Measurements from ENCODE around the gene ACSS1. TPM values are rescaled to one million over a fixed set of nuclear protein-coding genes. Genes with fewer than 3 reads are reported as not detected.
A peak's percentile ranks its signal among the peaks of the same experiment; 100 is the strongest.

Gene ACSS1
- total RNA-seq, 1 experiment from 2014 or later = not detected

DNA sequence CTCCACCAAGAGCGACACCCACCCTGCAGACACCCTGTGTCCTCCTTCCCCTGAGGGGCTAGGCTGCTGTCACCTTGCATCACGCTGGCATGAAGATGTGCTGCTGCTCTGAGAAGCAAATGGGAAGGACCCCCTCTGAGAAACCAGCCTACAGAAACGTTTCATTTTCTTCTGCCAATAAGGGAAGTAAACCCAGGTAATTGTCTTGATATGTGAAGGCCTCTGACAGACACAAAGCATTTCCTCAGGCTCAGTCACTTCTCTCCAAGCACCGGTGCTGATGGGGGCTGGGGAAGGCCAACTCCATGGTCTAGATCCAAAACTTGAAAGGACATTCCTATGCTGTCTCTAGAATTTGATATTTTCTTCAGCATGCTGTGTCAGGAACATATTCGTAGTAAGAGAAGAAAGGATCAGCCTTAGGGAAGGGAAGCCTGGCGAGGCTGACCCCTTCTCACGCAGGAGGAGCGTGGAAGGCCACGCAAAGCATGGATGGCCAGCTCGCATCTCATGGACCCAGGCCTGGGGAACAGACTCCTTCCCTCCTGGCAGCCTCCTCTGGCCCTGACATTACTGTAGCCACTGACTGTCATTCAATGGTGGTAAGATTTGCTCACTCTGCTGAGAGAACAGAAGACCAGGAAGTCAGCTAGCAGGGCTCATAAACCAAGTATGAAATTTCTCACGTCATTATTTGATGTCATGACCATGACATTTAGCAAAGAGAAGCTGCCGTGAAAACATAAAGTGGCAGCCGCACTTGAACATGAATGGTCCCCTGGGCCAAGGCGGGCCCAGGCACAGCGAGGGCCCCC is 20.4 kb downstream of the ACSS1 start:
- in situ Hi-C loops (cut with HindIII; ENCODE audit: low sequenced_read_pairs) = no loop called here
- no peak for DNase-seq (ENCODE audit: low spot score)

DNA sequence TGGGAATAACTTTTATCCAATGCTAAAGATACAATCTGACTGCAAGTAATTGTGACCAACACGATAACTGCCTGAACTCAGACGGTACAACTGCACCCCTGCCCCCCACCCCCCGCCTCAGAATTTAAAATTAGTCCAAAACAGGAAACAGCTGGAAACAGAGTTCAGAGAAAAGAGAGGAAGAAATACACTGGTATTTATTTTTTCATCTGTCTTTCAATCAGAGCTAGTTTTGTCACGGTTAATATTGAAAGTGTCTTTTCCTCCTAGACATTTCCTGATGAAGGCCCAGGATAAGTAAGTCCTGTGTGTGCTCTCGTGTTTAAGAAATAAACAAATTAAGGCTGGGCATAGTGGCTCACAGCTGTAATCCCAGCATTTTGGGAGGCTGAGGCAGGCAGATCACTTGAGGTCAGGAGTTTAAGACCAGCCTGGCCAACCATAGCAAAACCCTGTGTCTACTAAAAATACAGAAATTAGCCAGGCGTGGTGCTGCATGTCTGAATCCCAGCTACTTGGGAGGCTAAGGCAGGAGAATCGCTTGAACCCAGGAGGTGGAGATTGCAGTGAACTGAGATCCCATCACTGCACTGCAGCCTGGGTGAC is 21.5 kb downstream of the ACSS1 start:
- no peak for DNase-seq (ENCODE audit: low spot score)
- in situ Hi-C loops (cut with HindIII; ENCODE audit: low sequenced_read_pairs) = no loop called here

DNA sequence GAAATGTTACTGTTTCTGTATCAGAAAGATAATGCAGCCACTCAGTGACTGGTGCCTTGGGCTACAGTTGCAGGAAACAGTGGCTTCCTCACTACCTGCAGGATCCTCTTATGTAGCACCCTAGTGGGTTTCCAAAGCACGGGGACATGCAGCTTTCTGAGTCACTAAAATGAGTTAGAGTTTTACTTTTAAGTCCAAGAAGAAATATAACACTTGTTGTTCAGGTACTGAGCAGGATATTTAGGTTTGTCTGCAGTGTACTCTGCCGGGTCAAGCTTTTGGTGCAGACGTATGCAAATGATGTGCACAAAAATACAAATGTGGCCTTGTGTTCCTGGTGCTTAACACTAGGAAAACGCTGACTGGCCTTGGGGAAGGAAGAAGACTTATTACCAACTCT is 22.0 kb downstream of the ACSS1 start:
- in situ Hi-C loops (cut with HindIII; ENCODE audit: low sequenced_read_pairs) = no loop called here
- DNase-seq (ENCODE audit: low spot score) = no peak

DNA sequence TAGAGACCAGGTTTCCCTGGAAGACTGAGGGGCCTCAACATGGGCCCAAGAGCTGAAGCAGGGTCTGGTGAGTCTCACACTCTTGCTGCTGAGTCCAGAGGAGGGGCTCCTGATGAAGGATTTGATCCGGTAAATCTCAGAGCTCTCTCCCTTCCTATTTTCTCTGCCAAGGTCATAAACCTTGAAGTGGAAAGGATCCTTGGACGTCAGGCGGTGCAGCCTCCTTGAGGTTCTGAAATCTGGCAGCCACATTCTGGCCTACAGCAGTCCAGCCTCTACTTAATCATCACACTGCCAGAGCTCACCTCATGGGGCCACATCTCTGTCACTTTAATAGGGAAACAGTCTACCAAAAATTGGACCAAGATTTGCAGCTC is 24.0 kb downstream of the ACSS1 start:
- in situ Hi-C loops (cut with HindIII; ENCODE audit: low sequenced_read_pairs) = no loop called here
- no peak for DNase-seq (ENCODE audit: low spot score)

DNA sequence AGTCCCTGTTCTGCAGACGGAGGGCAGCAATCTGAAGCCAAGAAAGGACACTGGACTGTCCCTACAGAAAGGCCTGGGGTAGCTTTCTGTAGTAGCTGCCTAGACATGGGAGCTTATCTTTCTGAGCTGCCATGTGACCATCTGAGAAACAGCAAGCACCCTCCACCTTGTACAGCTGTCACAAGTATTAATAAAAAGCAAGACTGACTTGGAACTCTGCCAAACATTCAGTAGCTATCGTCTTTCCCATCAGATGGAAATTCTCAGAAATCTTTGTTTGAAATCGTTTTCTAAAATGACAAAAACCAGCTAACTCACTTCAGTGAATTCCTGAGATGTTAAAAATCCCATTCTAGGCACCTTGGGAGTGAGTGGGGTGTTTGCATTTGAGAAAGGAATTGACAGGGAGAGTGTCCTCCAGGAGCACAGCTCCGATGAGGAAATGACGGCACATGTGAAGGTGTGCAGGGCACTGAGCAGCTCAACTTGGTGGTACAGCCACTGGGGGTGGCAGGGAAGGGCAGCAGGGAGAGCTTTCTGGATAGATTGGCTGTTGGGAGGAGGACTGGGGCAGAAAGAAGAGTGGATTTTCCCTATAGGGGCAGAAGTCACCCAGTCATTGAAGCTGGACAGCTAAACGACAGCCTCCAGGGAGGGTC is 24.5 kb downstream of the ACSS1 start:
- in situ Hi-C loops (cut with HindIII; ENCODE audit: low sequenced_read_pairs) = no loop called here

DNA sequence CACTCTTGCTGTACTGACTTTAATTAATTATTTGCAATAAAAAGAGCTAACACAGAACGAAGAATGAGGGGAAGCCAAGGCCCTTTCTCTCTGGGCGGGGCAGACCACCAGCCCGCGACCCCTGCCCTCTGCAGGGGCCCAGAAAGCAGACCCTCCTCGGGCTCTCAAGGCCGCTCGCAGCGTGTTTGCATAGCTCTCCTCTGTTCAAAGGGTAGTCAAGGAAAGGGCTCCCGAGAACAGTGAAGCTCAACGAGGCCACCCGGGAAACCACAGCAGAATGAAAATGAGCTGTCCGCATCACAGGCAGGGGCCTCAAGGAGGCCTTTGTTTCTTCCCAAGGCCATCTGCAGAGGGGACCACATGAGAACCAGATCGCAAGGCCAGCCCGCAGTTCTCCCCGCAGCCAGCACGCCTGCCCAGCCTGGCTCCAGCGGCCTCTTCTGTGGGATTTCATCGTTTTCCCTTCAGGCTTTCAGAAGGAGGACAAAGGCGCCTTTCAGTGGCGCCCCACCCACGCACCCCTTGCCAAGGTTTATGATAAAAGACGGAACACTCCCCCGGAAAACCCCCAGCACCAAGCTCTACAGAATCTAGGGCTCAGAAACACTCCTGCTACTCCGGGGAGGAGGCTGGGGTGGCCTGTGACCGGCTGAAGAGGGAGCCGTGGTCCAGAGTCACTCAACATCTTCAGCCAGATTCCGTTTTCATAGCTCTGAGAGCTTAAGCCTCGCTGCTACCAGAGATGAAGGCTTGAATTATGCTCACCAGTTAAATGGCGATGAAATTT is 25.3 kb downstream of the ACSS1 start:
- DNase-seq (ENCODE audit: low spot score) = peak; percentile 51
- in situ Hi-C loops (cut with HindIII; ENCODE audit: low sequenced_read_pairs) = no loop called here

More for the DNA sequence above, 24.5 kb downstream of the ACSS1 start:
- peak; percentile 34 for DNase-seq (ENCODE audit: low spot score)

DNA sequence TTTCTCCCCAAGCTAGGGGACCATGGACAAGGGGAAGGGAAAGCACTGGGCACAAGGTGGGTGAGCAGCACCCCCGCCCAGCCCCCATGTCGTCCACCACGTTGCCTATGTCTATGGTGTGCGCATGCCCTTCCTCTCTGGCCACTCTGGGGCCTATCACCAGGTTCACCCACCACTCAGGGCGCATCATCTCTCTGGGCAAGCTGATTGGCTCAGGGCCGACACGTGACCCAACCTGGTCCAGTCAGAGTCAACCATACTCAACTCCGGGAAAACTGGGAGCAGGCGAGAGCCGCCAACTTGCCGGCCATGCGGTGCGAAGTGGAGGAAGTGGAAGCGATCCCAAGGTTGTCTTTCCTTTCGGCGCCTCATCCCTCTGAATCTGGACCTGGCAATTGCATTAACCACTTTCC is 25.9 kb downstream of the ACSS1 start:
- no peak for DNase-seq (ENCODE audit: low spot score)

DNA sequence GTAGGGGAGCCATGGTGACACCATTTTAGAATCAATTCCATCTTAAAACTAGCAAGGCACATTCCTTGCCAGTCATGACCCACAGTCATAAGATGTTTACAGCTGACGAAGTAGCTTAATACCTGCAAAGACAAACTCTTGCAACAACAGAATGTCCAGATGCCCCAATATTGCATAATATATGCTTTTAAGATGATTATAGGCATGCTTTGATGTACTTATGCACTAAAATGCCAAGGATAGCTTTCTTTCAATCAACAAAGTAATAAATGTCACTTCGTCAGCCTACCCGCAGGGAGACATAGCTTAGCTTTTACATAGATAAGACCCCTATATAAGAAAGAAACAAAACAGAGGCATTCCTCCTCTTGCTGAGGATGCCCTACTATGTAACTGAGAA is 26.7 kb downstream of the ACSS1 start:
- no peak for DNase-seq (ENCODE audit: low spot score)
- in situ Hi-C loops (cut with HindIII; ENCODE audit: low sequenced_read_pairs) = no loop called here

More for the DNA sequence above, 25.9 kb downstream of the ACSS1 start:
- in situ Hi-C loops (cut with HindIII; ENCODE audit: low sequenced_read_pairs) = no loop called here

DNA sequence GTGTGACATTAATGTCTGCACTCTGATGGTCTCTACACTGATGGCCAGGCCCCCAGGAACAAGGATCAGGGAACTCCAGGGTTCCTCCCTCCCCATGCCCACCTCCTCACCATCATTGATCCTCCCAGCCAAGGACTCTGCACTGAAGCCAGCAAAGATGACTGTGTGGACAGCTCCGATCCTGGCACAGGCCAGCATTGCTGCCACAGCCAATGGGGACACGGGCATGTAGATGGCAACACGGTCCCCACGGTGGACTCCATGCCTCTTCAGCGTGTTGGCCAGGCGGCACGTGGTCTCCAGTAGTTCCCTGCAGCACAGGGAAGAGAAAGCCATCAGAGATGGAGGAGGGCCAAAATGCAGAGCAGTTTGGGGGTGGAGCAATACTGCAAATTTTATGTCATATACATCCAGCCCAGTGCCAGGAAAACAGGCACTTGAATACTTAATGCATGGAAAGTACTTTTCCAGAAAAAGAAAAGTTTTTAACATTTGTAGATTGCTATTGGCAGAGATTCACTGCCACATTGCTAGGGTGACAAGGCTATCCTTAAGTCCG is 27.2 kb downstream of the ACSS1 start:
- no peak for DNase-seq (ENCODE audit: low spot score)
- in situ Hi-C loops (cut with HindIII; ENCODE audit: low sequenced_read_pairs) = no loop called here

DNA sequence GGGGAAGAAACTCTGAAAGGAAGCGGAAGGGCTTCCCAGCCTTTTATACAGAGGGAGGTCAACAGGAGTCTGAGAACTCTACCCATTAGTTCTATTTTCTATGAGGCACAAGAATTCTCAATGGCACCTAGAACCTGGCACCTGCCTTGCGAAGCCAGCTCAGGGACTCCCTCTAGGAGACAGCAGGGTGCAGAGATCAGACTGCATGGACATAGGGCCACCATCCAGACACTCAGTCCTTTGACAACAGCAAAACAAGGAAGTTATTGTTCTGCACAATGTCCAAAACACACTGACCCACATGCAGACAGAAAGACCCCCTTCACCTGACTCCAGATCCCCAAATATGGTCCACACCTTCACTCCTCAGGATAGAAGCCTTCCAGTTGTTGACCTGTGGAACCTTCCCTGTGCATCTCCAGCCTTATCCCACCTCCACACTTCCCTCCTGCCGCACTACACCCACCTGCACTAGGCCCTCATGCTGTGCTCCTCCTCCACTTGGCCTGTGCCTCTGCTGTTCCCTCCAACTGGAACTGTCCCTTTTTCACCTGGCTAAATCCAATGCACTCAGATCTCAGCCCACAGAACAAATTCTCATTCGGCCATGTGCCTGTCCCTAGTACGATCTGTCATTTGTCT is 27.8 kb downstream of the ACSS1 start:
- DNase-seq (ENCODE audit: low spot score) = no peak
- in situ Hi-C loops (cut with HindIII; ENCODE audit: low sequenced_read_pairs) = no loop called here

DNA sequence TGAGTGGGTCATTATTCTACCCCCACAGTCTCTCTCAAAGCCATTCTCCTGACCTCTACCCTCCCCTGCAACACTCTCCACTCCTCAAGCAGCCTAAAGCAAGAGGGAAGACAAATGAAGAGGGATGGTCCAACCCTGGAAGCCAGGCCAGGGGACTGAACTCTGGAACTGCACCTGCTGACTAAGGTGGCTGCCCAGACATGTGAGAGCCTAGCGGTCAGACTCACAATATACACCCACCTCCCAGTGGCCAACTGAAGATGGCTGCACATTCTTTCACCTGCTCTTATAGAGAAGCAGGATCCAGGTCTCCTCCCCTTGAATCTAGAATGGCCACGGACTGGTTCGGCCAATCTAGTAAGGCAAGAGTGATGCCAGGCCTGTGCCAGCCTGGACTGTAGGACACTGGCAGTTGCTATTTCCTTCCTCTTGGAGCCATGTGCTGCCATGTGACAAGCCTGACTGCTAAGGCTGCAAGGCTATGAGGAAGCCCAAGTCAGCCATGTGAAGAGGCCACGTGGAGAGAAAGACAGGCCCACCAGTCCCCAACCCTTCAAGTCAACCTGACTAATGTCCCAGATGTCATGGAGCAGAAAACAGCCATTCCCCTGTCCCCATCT is 31.8 kb downstream of the ACSS1 start:
- in situ Hi-C loops (cut with HindIII; ENCODE audit: low sequenced_read_pairs) = no loop called here
- no peak for DNase-seq (ENCODE audit: low spot score)

DNA sequence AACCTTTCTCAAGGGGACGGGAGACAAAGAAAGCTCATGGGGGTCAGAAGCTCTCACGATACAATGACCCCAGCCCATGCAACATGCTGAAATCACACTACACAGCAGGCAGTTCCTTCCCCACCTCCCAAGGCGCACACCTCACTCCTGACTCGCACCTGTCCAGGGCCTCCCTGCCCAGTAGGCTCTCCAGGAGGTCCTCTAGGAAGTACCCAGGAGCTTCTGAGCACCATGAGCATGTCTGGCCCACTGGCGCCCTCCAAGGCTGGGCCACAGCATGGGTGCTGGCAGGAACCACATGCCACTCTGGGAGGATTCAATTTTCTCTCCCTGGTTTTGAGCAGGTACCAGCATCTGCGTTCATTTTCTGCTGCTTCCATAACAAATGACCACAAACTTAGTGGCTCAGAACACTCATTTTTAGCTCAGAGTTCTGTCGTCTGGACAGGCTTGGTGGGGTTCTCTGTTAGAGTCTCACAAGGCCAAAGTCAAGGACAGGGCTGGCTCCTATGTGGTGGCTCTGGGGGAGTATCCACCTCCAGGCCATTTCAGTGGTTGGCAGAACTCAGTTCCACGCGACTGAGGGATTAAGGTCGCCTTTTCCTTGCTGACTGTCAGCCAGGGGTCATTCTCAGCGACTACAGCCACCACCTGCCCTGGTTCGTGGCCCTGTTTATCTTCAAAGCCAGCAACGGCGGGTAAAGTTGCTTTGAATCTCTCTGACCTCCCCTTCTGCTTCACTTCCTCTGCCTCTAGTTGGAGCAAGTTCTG is 32.7 kb downstream of the ACSS1 start:
- DNase-seq (ENCODE audit: low spot score) = no peak
- in situ Hi-C loops (cut with HindIII; ENCODE audit: low sequenced_read_pairs) = no loop called here

DNA sequence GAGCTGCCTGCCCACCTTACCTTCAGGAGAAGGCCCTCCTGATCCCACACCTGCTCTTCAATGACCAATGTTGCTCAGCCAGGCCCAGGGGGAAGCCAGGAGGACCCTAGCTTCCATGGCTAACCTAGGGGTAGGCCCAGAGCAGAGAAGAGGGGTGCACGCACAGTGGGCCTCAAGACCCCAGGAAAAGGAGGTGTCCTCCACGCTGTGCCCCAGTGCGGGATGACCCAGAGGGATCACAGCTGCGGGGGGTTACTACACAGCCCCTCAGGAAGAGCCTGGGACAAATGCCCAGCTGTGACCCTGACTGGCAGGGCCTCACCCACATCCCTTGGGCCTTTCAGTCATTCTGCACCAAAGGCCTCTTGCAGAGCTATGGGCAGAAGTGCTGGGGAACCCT is 33.8 kb downstream of the ACSS1 start:
- no peak for DNase-seq (ENCODE audit: low spot score)
- in situ Hi-C loops (cut with HindIII; ENCODE audit: low sequenced_read_pairs) = no loop called here

DNA sequence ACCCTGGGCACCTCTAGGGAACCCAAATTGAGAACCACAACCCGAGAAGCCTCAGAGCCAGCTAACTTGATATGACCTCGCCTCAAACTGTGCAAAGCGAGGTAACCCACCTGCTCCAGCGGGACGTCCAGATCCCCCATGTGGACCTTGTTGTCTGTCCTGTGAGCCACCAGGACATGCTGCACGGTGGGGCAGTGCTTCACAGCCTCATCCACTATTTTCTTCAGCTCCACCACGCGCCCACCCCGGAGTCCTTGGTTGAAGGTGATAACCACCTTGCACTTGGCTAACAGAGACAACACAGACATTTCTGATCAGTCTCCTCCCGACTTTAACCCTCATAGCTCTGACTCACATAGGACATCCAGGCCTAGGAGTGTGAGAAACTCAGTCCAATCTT is 34.6 kb downstream of the ACSS1 start:
- DNase-seq (ENCODE audit: low spot score) = no peak
- in situ Hi-C loops (cut with HindIII; ENCODE audit: low sequenced_read_pairs) = no loop called here

DNA sequence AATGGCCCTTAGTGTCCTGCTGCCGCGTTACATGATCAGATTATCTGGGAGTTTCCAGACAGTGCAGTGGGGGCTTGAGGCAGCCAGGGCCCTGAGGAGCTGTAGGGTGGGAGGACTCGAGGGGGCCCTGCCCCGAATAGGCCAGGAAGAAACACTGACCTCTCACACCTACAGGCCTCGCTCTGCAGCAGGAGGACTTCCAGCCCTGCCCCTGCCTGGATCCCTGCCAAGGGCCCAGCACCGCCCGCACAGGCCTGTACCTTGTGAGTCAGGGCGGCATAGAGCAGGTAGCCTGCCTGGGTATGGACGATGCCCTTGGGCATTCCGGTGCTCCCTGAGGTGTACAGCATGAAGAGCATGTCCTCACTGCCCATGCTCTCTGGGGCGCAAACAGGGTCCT is 35.3 kb downstream of the ACSS1 start:
- no peak for DNase-seq (ENCODE audit: low spot score)
- in situ Hi-C loops (cut with HindIII; ENCODE audit: low sequenced_read_pairs) = no loop called here

DNA sequence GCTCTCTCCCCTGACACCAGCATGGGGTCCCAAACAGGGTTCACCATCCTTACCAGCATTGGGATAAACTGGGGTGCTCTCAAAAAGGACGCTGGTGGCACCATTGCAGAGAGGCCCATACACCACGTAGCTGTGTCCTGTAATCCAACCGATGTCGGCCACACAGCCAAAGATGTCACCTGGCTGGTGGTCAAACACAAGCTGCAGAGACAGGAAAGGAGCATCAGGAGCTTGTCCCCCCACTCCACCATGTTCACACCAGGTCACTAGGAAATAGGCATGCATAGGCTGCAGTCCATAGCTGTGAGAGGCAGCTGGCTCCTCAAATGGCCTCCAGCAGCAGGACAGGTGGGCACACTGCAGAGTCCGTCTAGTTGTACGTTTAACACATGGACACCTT is 36.6 kb downstream of the ACSS1 start:
- in situ Hi-C loops (cut with HindIII; ENCODE audit: low sequenced_read_pairs) = no loop called here
- no peak for DNase-seq (ENCODE audit: low spot score)

DNA sequence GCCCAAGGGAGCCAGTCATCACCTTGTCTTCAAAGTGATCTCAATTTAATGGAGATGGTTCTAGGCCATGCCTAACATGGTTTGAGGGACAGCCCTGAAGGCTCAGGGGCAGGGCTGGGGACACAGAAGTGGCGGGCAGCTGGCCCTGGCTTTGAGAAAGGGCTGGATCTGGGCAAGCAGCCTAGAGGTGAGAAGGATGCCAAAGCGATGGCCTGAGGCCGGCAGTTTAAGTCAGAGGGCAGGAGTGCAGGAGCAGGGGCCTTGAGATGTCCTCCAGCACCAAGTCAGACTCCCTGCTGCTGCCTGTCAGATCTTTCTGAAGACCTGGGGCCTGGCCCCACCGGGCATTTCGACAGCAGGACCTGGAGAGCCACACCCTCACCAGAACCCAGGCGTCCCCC is 37.0 kb downstream of the ACSS1 start:
- in situ Hi-C loops (cut with HindIII; ENCODE audit: low sequenced_read_pairs) = no loop called here
- DNase-seq (ENCODE audit: low spot score) = peak; percentile 66

DNA sequence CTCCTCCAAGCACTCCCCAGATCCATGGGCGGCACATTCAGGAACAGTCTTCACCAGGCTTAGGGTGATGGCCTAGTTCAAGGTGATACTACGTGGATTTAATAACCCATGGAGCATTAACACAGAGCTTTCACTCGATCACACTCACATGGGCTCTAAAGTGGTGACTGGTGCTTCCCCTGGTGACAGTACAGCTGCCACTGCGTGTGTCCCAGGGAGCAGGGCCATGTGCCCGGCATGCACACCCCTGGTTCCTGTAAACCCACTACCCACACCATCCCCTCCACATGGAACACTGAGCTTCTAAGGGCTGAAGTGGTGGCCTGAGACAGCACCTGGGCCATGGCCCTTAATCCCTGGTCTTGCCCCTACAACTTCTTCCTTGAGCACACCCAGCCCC is 37.6 kb downstream of the ACSS1 start:
- DNase-seq (ENCODE audit: low spot score) = no peak
- in situ Hi-C loops (cut with HindIII; ENCODE audit: low sequenced_read_pairs) = no loop called here

All from G401 (cell line).